ENCODE data around the gene RAPGEF4.

Gene RAPGEF4

GRCh38 chr2:172927641-172928357, 192.2 kb downstream of the RAPGEF4 start:
- Mint-ChIP-seq H3K27ac (no peak overlapping the region), H3K4me1 (no peaks in the 10 kb centered on the region), H3K36me3 (no peaks in the 10 kb centered on the region), H3K4me3 (no peak overlapping the region), H3K27me3 (peaks cover 30% of the 10 kb centered on the region), H3K9me3 (peaks cover 3% of the 10 kb centered on the region)
- no peak for ATAC-seq

GRCh38 chr2:172928756-172929155, 193.1 kb downstream of the RAPGEF4 start:
- Mint-ChIP-seq H3K27me3 (peaks cover 30% of the 10 kb centered on the region), H3K9me3 (peaks cover 3% of the 10 kb centered on the region), H3K36me3 (no peaks in the 10 kb centered on the region), H3K27ac (no peak overlapping the region), H3K4me3 (no peak overlapping the region), H3K4me1 (no peaks in the 10 kb centered on the region)
- no peak for ATAC-seq

GRCh38 chr2:172929644-172930043, 194.0 kb downstream of the RAPGEF4 start:
- H3K4me1 Mint-ChIP-seq = no peaks in the 10 kb centered on the region
- no peak overlapping the region for H3K27ac Mint-ChIP-seq
- peaks cover 30% of the 10 kb centered on the region for H3K27me3 Mint-ChIP-seq
- H3K4me3 Mint-ChIP-seq = no peak overlapping the region
- H3K36me3 Mint-ChIP-seq = no peaks in the 10 kb centered on the region
- H3K9me3 Mint-ChIP-seq = no peaks in the 10 kb centered on the region
- no peak for ATAC-seq

- Mint-ChIP-seq H3K36me3 (no peaks in the 10 kb centered on the region), H3K27me3 (peaks cover 22% of the 10 kb centered on the region), H3K4me1 (no peaks in the 10 kb centered on the region), H3K9me3 (no peaks in the 10 kb centered on the region), H3K27ac (no peak overlapping the region), H3K4me3 (no peak overlapping the region)
- ATAC-seq = no peak
Measured at GRCh38 chr2:172930871-172931255, 195.2 kb downstream of the RAPGEF4 start.

GRCh38 chr2:172931256-172931894, 195.7 kb downstream of the RAPGEF4 start:
- H3K27me3 Mint-ChIP-seq = peaks cover 20% of the 10 kb centered on the region
- H3K4me3 Mint-ChIP-seq = no peak overlapping the region
- no peak overlapping the region for H3K27ac Mint-ChIP-seq
- no peaks in the 10 kb centered on the region for H3K4me1 Mint-ChIP-seq
- no peaks in the 10 kb centered on the region for H3K36me3 Mint-ChIP-seq
- ATAC-seq = no peak
- no peaks in the 10 kb centered on the region for H3K9me3 Mint-ChIP-seq

- no peak for ATAC-seq
- H3K27ac Mint-ChIP-seq = no peak overlapping the region
- no peak overlapping the region for H3K4me3 Mint-ChIP-seq
- H3K36me3 Mint-ChIP-seq = no peaks in the 10 kb centered on the region
- H3K4me1 Mint-ChIP-seq = no peaks in the 10 kb centered on the region
- no peaks in the 10 kb centered on the region for H3K9me3 Mint-ChIP-seq
- H3K27me3 Mint-ChIP-seq = peaks cover 20% of the 10 kb centered on the region
Measured at GRCh38 chr2:172931918-172932520, 196.4 kb downstream of the RAPGEF4 start.

GRCh38 chr2:172937884-172938712, 202.5 kb downstream of the RAPGEF4 start:
- Mint-ChIP-seq H3K9me3 (peaks cover 3% of the 10 kb centered on the region), H3K4me3 (no peak overlapping the region), H3K4me1 (no peaks in the 10 kb centered on the region), H3K27me3 (peaks cover 23% of the 10 kb centered on the region), H3K27ac (no peak overlapping the region), H3K36me3 (no peaks in the 10 kb centered on the region)
- no peak for ATAC-seq

GRCh38 chr2:172938713-172939375, 203.2 kb downstream of the RAPGEF4 start:
- H3K27me3 Mint-ChIP-seq = peaks cover 23% of the 10 kb centered on the region
- ATAC-seq = no peak
- no peaks in the 10 kb centered on the region for H3K4me1 Mint-ChIP-seq
- H3K4me3 Mint-ChIP-seq = no peak overlapping the region
- peaks cover 3% of the 10 kb centered on the region for H3K9me3 Mint-ChIP-seq
- H3K27ac Mint-ChIP-seq = no peak overlapping the region
- H3K36me3 Mint-ChIP-seq = no peaks in the 10 kb centered on the region

GRCh38 chr2:172943539-172943938, 207.9 kb downstream of the RAPGEF4 start:
- H3K9me3 Mint-ChIP-seq = peaks cover 3% of the 10 kb centered on the region
- H3K27ac Mint-ChIP-seq = no peak overlapping the region
- H3K4me3 Mint-ChIP-seq = no peak overlapping the region
- H3K4me1 Mint-ChIP-seq = no peaks in the 10 kb centered on the region
- H3K36me3 Mint-ChIP-seq = no peaks in the 10 kb centered on the region
- H3K27me3 Mint-ChIP-seq = peaks cover 23% of the 10 kb centered on the region
- no peak for ATAC-seq

GRCh38 chr2:172944022-172944793, 208.6 kb downstream of the RAPGEF4 start:
- Mint-ChIP-seq H3K36me3 (no peaks in the 10 kb centered on the region), H3K27ac (no peak overlapping the region), H3K9me3 (peaks cover 3% of the 10 kb centered on the region), H3K4me1 (no peaks in the 10 kb centered on the region), H3K27me3 (peaks cover 20% of the 10 kb centered on the region), H3K4me3 (no peak overlapping the region)
- ATAC-seq = no peak

- Mint-ChIP-seq H3K4me1 (no peaks in the 10 kb centered on the region), H3K27ac (no peak overlapping the region), H3K4me3 (no peak overlapping the region), H3K36me3 (no peaks in the 10 kb centered on the region), H3K27me3 (peaks cover 13% of the 10 kb centered on the region), H3K9me3 (peaks cover 3% of the 10 kb centered on the region)
- ATAC-seq = no peak
Measured at GRCh38 chr2:172944794-172945509, 209.3 kb downstream of the RAPGEF4 start.

GRCh38 chr2:172945510-172945850, 209.8 kb downstream of the RAPGEF4 start:
- H3K9me3 Mint-ChIP-seq = no peaks in the 10 kb centered on the region
- peaks cover 7% of the 10 kb centered on the region for H3K27me3 Mint-ChIP-seq
- H3K4me3 Mint-ChIP-seq = no peak overlapping the region
- H3K27ac Mint-ChIP-seq = no peak overlapping the region
- no peak for ATAC-seq
- H3K4me1 Mint-ChIP-seq = no peaks in the 10 kb centered on the region
- H3K36me3 Mint-ChIP-seq = no peaks in the 10 kb centered on the region

GRCh38 chr2:172947461-172948153, 212.0 kb downstream of the RAPGEF4 start:
- no peaks in the 10 kb centered on the region for H3K4me1 Mint-ChIP-seq
- no peak overlapping the region for H3K27ac Mint-ChIP-seq
- H3K4me3 Mint-ChIP-seq = no peak overlapping the region
- ATAC-seq = no peak
- peaks cover 8% of the 10 kb centered on the region for H3K27me3 Mint-ChIP-seq
- H3K9me3 Mint-ChIP-seq = no peaks in the 10 kb centered on the region
- H3K36me3 Mint-ChIP-seq = no peaks in the 10 kb centered on the region
